Stomach (tissue), 4 donors: ENCODE results near the gene SURF6.

Experiments used
- CTCF ChIP-seq, 7 experiments: fragments of 450-650 bp in 4 of 7; fragments of 200-600 bp in 3 of 7; sonication (generic) in 3 of 7; IDR thresholded peaks; one replicate each; pipeline ENCODE4 v1.5.1; 2016 to 2019; ENCODE audit warnings: antibody characterized with exemption in 7 of 7, control low read depth in 2 of 7, mild to moderate bottlenecking in 1 of 7
- POLR2A ChIP-seq, 4 donors: fragments of 450-650 bp; IDR thresholded peaks; one replicate each; pipeline ENCODE4 v1.6.1; 2016; ENCODE audit warnings: antibody characterized with exemption in 4 of 4, control low read depth in 2 of 4, mild to moderate bottlenecking in 1 of 4, moderate library complexity in 1 of 4

GRCh38 chr9:133371261-133371711 is 35.3 kb upstream of the SURF6 start:
- TF ChIP-seq CTCF (IDR thresholded peaks at IDR 0.05) (no peak), POLR2A (IDR thresholded peaks at IDR 0.05) (no peak)
